ENCODE results near the gene L1CAM.
"Not testable (repeated sequence)": the region's sequence is repeated elsewhere in the genome, so short reads cannot be mapped to it uniquely, and the experiment has no call there.

Gene L1CAM

DNA sequence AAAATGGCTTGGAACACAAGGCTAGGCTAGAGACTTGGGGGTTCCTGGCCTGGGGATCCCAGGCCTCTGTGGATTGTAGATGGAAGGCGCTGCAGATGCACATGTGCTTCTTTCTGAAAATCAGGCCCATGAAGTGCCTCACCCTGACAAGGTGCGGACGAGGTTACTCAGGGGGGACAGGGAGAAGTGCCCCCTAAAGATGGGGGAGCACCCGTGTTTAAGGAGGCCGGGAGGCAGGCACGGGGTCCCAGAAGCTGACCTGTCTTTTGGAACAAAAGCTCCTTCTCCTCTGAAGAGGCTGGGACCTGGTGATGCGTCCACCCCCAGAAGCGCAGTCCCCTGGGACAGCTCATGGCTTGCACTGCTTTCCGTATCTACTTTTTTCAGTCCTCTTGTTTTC, 58.1 kb downstream of the L1CAM start:
- no peak for DNase-seq

DNA sequence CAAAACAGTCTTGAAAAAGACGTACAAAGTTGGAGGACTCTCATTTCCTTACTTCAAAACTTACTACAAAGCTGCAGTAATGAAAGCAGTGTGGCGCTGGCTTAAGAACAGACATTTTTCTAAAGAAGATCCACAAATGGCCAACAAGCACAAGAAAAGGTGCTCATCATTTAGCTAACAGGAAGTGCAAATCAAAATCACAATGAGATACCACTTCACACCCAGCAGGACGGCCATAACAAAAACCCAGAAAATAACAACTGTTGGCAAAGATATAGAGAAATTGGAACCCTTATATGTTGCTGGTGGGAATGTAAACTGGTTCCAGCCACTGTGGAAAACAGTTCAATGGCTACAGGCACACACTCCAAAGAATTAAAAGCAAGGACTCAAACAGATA, 59.0 kb downstream of the L1CAM start:
- DNase-seq: no peak

DNA sequence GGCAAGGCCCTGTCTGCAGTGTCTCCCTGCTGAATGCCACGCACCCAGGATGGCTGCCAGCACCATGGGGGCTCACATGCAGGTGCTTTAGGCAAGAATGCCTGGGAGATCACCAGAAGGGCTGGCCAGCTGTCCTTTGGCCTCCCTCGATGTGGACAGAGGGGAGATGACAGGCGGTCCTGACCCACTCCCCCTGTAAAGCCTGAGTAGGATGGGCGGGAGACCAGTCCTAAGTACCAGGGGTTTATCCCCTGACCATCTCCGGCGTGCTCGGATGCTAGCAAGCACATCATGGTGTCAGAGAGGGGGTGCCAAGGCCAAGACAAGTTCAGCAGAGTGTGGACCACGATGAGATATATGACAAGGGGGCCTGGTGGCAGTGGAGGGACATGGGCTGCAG, 60.9 kb downstream of the L1CAM start:
- DNase-seq: no peak

DNA sequence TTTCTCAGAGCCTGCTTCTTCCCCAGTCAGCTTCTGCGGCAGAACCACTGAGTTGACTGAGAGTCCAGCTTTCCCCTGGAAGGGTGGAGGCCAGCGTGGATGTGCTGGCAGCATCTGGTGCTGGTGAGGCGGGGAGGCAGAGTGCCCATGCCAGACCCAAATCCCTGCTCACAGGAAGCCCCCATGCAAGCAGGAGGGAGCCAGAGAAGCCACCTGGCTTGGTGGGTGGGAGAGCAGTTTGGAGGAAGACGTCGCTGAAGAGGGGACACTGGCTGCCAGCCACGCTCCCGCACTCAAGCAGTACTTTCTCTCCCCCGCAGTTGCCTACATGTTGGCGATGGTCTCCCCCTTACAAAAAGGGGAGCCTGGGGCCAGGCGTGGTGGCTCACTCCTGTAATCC, 61.6 kb downstream of the L1CAM start:
- no peak for DNase-seq

DNA sequence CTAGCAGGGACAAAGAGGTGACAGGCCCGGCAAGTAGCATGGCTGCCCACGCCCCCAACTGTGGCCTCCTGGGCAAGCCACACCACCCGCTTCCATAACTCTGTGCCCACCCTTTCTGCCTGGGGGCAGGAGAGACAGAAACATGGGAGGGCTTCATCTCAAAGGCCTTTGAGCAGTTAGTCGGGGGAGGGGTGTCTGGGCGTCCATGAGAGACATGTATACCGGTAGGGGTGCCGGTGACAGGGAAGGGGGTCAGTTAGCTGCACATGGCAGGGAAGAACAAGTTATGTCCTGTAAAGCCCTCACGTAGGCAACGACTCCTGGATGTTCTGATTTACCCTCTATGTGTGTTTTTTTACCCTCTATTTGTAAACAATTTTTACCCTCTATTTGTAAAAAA, 64.9 kb downstream of the L1CAM start:
- no peak for DNase-seq

DNA sequence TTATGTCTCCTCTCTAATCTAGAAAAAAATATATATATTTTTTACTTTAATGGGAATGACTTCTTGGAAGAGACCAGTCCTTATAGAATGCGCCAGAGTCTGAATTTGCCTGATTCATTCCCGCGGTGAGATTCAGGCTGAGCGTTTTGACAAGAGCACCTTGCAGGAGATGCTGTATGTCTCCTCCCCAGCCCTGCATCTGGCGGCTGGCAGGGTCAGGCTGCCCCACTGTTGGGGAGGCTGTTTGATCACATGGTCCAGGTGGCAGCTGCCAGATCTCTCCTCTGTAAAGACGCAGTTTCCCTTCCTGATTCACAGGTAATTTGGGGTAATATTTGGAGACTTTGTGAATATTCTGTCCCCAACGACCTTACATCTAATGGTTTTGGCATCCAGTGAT, 65.4 kb downstream of the L1CAM start:
- DNase-seq: no peak

DNA sequence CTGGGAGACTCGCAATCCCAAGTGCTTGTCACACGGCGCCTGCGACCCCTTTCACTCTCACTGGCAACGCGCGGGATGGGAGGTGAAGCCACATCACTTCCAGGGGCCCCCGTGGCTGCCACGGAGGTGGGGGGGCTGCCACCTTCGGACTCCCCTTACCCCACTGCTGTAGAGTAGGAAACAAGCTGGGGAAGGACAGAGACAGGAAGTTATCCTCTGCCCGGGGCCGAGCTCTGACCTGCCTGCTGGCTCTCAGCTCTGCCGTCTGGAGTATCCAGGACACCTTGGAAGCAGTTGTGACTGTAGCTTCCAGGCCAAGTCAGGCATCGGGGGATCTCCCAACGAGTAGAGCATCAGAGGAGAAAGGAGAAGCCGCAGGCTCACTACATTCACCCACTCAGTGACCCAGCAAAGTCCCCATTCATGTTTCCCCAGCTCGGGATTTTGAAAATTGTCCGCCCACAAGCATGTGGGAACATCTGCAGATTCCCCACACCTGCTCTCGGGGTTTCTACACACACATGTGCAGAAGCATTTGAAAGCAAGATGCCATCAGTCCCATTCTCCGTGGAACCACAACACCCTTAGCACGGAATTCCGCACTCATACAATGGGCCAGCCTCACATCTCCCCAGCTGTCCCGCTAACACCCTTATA, 66.5 kb downstream of the L1CAM start:
- DNase-seq: no peak

DNA sequence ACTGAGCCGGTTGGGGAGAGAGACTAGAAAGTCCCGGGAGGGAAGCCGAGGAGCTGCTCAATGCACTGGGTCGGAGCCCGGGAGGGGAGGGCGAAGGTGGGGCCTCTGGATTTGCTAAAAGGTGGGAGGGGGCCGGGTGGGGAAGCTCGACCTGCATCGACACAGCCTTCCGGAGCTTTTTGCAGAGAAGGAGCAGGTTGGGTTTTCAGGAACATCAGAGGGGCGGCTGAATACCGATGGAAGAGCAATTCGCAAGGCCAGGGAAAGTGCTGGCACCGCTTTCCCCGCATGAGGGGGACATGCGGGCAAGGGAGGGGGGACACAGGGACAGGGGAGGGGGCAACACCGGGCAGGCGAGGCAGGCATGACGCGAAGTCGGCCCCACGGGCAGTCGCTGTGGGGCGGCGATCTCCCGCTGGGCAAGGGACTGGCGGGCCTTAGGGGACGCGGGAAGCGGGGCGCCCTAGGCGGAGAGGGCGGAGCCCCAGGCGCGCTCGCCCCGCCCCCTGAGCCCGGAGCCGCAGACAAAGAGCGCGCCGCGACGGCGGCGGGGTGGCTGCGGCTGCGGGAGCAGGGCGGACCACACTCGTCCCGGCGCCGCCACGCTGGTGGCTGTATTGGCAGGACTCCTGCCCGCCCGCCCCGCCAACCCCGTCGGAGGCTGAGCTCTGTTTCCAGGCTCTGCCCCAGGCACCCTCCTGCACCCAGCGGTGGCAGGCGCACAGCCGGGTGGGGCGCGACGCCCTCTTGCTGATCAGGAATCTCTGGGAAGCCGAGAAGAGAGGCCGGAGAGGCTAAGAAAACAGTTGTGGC, 67.2 kb downstream of the L1CAM start:
- DNase-seq: no peak

DNA sequence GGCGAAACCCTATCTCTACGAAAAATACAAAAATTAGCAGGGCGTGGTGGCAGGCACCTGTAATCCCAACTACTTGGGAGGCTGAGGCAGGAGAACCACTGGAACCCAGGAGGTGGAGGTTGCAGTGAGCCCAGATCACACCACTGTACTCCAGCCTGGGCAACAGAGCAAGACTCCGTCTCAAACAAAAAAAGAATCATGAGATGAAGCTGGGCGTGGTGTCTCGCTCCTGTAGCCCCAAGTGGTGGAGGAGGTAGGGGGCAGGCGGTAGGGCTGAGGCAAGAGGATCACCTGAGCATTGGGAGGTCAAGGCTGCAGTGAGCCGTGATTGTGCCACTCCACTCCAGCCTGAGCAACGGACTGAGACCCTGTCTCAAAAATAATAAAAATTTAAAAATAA, 67.9 kb downstream of the L1CAM start:
- DNase-seq: not testable (repeated sequence)

DNA sequence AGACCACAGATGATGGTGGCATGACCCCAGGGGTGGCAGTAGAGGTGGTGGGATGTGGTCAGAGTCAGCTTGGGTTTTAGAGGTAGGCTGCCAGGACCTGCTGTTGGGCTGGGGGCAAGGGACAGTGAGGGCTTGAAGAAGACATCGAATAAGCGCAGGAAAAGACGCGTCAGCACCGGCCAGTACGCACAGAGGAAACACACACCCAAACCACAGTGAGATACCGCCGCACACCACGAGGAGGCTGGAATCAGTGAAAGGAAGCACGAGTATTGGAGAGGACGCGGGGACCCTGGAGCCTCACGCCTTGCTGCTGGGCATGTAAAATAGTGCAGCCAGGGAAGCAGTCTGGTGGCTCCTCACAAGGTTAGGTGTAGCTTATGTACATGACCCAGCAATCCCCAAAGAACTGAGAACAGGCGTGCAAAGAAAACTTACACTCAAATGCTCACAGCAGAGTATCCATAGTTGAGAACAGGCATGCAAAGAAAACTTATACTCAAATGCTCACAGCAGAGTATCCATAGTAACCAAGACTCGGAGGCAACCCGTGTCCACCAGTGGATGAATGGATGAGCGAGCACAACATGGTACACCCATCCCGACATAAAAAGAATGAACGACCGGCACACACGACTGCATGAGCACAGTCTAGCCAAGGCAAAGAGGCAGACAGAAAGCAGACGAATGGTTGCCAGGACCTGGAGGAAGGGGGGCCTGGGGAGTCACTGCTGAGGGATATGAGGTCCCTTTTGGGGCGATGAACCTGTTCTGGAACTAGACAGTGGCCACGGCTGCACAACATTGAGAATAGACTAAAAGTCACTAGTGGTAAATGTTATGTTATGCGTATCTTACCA, 68.9 kb downstream of the L1CAM start:
- DNase-seq: no peak

DNA sequence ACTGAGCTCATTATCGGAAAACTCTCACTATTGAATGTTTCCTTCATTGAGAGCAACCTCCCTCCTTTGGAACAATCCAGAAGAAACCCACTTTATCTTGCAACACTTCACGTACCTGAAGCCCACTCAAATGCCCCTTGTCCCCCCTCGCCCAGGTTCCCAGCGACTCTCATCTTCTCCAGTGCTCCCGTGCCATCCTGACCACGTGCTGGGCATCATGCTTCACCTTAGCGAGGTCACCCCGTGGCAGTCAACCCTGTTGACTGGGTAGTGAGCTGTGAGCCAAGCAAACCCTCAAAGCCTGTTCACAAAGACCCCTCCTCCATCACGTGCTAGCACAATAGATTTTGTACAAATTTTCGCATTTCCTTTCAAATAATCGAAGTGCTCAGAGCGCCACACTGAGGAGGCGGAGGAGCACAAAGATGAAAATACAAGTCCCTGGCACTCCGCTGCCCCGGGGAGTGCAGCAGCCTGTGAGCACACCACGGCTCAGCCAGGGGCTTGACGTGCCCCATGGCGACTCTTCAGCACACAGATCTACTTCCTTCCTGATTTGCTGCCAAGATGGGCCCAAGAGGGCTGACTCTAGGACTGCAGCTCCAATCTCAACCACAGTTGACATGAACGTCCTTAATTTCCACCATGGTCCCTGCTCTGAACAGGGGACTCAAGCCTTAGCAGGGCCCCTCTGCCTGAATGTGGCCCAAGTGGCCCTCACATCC, 71.2 kb downstream of the L1CAM start:
- no peak for DNase-seq

DNA sequence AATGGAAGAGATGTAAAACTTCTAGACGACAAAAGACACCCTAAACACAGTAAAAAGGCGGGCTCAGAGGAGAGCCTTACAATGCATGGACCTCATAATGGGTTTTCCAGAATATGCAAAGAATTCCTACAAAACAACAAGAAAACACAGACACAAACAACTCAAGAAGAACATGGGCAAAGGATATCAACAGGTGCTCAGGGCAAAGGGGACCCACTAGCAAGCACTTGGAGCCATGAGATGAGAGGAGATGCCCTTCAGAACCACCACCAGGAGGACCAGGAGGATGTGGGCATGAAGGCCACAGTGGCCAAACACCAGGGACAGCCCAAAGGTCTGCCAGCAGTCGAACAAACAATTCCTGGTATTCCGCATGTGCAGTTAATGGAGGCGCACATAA, 72.8 kb downstream of the L1CAM start:
- DNase-seq: no peak

DNA sequence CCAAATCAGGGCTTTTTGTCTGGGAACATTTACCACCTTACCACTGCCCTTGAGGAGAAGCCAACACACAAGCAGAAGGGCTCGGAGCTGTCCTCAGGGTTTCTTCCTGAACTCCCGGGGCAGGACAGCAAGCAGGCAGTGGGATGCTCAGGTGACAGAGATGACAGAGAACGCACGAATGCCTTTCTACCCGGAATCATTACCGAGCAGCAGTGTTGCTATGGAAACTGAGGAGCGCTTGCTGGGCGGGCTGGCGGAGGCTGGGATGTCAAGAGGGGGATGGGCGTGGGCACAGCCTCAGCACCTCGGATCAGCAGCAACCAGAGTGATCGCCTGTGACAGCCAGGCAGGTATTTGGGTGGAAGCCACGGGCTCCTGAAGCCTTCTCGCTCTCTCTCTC, 73.8 kb downstream of the L1CAM start:
- DNase-seq: no peak

Measured in amniotic stem cell (primary cell).